ENCODE data around the gene FXYD6.

Gene FXYD6

DNA sequence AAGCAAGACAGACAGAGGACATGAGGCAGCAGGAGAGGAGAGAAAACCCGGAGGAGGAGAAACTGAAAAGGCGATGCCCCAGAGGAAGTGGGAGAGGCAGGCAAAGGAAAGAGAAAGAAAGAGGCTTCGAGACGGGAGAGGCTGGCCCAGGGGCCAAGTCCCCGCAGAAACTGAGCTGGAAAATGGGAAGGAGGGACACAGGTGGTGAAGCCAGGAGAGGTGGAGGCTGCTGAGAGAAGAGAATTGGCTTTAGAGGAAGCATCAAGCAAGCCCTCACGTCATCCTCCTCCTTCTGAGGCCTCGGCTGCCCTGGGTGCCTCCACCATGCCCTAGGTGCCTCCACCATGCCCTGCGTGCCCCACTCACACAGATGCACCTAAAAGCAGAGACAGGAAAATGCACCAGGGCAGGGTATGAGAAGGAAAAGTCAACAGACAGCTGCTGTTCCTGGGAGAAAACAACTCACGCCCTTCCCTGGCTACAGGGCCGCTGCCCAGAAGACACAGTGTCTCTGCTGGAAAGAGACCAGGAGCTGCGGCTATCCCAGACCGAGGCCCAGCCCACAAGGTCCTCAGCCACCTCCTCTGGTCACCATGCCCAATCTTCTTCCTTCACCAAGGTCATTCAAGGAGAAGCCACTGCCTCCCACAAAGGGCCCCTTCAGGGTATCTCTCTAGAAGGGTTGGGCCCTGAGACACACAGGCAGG is 14.3 kb downstream of the FXYD6 start:
- H3K9ac ChIP-seq (ENCODE audit: low read length), result peak overlapping the region; percentile 14
- no peaks in the 10 kb centered on the region for H3K36me3 ChIP-seq (ENCODE audit: insufficient read depth, low read length)
- H3K27me3 ChIP-seq (ENCODE audit: control insufficient read depth in 1 of 2, insufficient read depth in 2 of 2, low read length in 2 of 2), result no peaks in the 10 kb centered on the region
- H3K4me3 ChIP-seq (ENCODE audit: low read depth in 1 of 2, low read length in 2 of 2), result peak overlapping the region in 1 of 2 donors; percentile 35
- peak overlapping the region; percentile 63 for H3K27ac ChIP-seq (ENCODE audit: low read depth, low read length)
- H3K4me1 ChIP-seq (ENCODE audit: insufficient read depth, low read length), result peaks cover 72% of the 10 kb centered on the region
- H3K9me3 ChIP-seq (ENCODE audit: low read length), result no peaks in the 10 kb centered on the region

DNA sequence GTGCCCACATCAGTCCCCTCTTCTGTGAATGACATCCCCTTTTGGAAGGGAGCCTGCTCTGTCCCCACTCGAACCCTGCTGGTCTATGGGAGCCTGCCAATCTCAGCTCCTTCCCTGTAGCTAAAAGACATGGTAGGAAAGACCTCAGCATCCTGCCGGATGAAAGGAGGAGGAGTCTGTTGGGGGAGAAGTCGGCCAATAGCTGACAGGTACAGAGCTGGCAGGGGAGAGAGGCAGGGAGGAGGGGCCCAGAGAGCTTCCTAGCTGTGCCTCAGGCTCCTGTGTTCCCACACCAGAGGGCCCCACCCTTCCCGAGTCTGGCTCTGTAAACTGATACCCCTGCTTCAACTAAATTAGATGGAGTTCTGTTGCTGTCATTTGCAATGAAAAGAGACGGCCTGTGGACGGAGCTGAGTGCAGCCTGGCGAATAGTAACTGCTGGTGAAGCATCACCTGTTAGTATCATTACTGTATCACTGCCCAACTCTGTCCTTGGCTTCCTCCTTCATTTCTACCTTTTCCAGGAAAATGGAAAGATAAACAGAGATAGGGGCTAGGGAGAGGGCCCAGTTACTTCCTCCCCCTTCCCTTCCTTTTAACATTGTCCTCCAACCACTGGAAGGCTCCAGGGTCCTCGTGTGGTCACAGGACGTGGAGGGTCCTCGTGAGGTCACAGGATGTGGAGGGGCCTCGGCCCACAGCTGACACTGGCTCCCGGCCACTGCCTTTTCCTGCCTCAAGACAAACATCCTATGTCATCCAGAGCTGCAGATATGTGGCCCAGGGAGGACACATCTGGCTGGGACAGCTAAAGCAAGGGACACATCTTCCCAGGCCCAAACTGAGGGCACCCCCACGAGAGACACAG is 15.1 kb downstream of the FXYD6 start:
- Histone ChIP-seq H3K36me3 (ENCODE audit: insufficient read depth, low read length) (no peaks in the 10 kb centered on the region), H3K4me3 (ENCODE audit: low read depth in 1 of 2, low read length in 2 of 2) (peak overlapping the region in 1 of 2 donors; percentile 35), H3K9ac (ENCODE audit: low read length) (peak overlapping the region; percentile 14), H3K27me3 (ENCODE audit: control insufficient read depth in 1 of 2, insufficient read depth in 2 of 2, low read length in 2 of 2) (no peaks in the 10 kb centered on the region), H3K9me3 (ENCODE audit: low read length) (no peaks in the 10 kb centered on the region), H3K27ac (ENCODE audit: low read depth, low read length) (peak overlapping the region; percentile 63), H3K4me1 (ENCODE audit: insufficient read depth, low read length) (peaks cover 69% of the 10 kb centered on the region)

DNA sequence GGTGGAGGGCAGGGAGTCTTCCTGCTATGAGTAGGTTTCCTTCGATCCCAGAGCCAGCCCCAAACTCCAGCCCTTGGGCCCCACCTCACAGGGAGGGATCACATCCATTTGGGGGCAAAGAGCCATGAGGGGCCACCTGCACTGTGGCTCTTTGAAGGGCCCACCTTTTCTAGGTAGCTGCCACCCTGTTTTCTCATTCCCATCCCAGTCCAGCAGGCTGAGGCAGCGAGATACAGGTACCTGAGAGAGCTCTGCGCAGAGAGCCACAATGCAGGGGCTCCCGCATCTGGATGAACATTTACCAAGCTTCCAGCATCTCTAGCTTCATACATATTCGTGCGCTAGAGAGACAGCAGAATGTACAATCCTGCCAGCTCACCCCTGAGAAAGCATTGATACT is 16.3 kb downstream of the FXYD6 start:
- H3K4me1 ChIP-seq (ENCODE audit: insufficient read depth, low read length), result peaks cover 70% of the 10 kb centered on the region
- H3K9ac ChIP-seq (ENCODE audit: low read length), result no peak overlapping the region
- no peak overlapping the region for H3K27ac ChIP-seq (ENCODE audit: low read depth, low read length)

DNA sequence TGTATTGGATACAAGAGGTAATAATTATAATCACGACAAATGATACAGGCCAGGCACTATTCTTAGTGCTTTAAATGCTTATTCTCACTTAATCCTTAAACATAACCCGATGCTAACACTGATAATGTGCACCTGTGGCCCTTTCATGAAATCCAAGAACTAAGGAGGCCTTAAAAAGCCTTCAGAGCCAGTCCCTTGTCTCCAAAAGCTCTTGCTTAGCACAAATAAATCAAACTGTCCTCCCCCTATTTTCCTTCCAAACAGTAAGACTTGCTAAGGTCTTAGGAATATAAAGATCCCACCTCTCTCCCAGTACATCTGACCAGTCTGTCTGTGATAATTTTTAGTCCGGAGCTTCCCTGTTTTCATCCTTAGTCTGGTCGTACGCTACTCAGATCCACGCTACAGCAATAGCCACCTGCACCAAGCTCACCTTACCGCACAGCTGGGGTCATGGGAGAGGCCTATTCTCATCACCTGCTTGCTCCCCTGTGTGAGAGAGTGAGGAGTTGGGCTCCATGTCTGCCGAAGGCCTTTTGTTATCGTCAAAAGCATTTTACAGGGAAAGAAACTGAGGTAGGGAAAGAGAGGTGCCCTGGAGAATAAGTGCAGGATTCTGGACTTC is 16.9 kb downstream of the FXYD6 start:
- Histone ChIP-seq H3K4me3 (ENCODE audit: low read depth in 1 of 2, low read length in 2 of 2) (no peak overlapping the region), H3K4me1 (ENCODE audit: insufficient read depth, low read length) (peaks cover 70% of the 10 kb centered on the region), H3K9me3 (ENCODE audit: low read length) (no peaks in the 10 kb centered on the region), H3K9ac (ENCODE audit: low read length) (no peak overlapping the region), H3K36me3 (ENCODE audit: insufficient read depth, low read length) (no peaks in the 10 kb centered on the region), H3K27me3 (ENCODE audit: control insufficient read depth in 1 of 2, insufficient read depth in 2 of 2, low read length in 2 of 2) (no peaks in the 10 kb centered on the region), H3K27ac (ENCODE audit: low read depth, low read length) (no peak overlapping the region)

More for the DNA sequence above, 16.3 kb downstream of the FXYD6 start:
- no peaks in the 10 kb centered on the region for H3K9me3 ChIP-seq (ENCODE audit: low read length)
- no peaks in the 10 kb centered on the region for H3K27me3 ChIP-seq (ENCODE audit: control insufficient read depth in 1 of 2, insufficient read depth in 2 of 2, low read length in 2 of 2)
- H3K36me3 ChIP-seq (ENCODE audit: insufficient read depth, low read length), result no peaks in the 10 kb centered on the region
- no peak overlapping the region for H3K4me3 ChIP-seq (ENCODE audit: low read depth in 1 of 2, low read length in 2 of 2)

DNA sequence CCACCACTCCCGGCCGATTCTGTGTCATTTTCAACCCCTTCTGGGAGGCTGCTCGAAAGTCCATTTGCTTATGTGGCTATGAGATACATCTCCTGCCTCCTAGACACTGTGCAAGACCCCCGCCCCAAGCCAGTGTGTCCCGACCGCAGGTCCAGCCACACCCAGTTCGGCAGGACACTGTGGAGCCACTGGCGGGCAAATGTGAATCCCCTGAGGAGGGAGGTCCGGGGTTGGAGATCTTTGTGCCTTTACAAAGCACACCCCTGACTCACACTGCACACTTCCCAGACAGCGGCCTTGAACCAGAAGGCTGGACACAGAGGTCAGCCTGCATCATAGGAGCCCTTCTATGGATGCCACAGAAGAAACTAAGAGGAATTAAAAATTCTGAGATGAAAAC is 17.4 kb downstream of the FXYD6 start:
- no peak overlapping the region for H3K9ac ChIP-seq (ENCODE audit: low read length)
- no peak overlapping the region for H3K4me3 ChIP-seq (ENCODE audit: low read depth in 1 of 2, low read length in 2 of 2)
- no peaks in the 10 kb centered on the region for H3K36me3 ChIP-seq (ENCODE audit: insufficient read depth, low read length)
- H3K4me1 ChIP-seq (ENCODE audit: insufficient read depth, low read length), result peaks cover 70% of the 10 kb centered on the region
- H3K27me3 ChIP-seq (ENCODE audit: control insufficient read depth in 1 of 2, insufficient read depth in 2 of 2, low read length in 2 of 2), result no peaks in the 10 kb centered on the region
- no peak overlapping the region for H3K27ac ChIP-seq (ENCODE audit: low read depth, low read length)
- no peaks in the 10 kb centered on the region for H3K9me3 ChIP-seq (ENCODE audit: low read length)

DNA sequence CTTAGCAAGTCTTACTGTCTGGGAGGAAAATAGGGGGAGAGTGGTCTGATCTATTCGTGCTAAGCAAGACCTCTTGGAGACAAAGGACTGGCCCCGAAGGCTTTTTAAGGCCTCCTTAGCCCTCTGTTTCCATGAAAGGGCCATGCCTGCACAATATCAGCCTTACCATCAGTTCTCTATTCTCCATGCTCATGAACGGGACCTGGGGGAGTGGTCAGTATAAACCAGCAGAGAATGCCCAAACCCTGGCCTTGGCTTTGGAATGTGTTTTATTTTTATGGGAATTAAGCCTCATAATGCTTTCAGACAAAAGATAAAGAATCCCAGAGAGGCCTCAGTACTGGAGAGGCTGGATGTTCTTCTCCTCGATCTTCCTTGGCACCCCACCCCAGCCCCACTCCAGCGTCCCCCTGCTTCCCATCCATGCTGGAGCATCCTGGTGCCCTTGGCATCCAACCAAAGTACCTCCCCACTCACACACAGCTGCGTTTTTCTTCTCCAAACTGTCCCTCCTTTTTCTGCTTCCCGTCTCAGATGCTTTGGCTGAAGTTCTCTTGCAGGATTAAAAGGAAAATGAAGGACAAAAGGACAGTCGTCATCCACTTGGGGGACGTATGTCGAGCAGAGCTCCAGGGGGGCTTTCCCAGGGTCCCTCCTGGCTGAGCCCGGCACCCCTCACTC is 18.6 kb downstream of the FXYD6 start:
- no peak overlapping the region for H3K4me3 ChIP-seq (ENCODE audit: low read depth in 1 of 2, low read length in 2 of 2)
- H3K4me1 ChIP-seq (ENCODE audit: insufficient read depth, low read length), result peaks cover 63% of the 10 kb centered on the region
- H3K9me3 ChIP-seq (ENCODE audit: low read length), result no peaks in the 10 kb centered on the region
- H3K36me3 ChIP-seq (ENCODE audit: insufficient read depth, low read length), result no peaks in the 10 kb centered on the region
- no peak overlapping the region for H3K9ac ChIP-seq (ENCODE audit: low read length)
- no peak overlapping the region for H3K27ac ChIP-seq (ENCODE audit: low read depth, low read length)
- H3K27me3 ChIP-seq (ENCODE audit: control insufficient read depth in 1 of 2, insufficient read depth in 2 of 2, low read length in 2 of 2), result no peaks in the 10 kb centered on the region

DNA sequence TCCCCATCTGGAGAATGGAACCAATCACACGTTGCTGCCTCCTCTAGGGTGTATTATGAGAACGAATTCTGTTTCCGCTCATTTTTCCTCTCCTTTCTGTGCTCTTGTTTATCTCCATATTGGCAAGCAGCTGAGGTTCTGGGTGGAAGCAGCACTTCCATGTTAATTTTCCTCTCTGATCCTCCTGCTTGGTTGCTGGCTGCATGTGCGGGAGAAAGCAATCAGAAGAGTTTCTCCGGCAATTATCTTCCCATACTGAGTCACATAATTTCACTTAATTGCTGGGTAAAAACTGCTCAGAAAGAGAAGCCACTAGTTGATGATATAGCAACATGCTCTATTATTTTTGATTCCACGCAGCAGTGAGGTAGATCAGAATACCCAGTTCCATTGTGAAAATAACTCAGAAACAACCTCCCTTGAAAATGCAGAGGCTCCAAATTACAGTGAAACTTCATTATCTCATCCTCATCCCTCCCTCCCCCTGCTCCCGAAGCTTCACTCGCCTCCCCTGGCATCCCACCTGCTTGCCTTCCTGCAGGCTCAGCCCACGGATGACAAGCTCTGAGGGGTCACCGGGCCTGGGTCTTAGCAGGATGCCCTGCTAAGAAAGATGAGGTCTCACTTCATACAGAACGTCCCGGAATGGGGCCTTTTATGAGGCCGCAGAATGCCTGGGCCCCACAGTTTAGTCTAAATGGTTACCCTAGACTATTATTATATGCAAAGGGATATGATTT is 20.4 kb downstream of the FXYD6 start:
- H3K4me3 ChIP-seq (ENCODE audit: low read depth in 1 of 2, low read length in 2 of 2), result no peak overlapping the region
- H3K27me3 ChIP-seq (ENCODE audit: control insufficient read depth in 1 of 2, insufficient read depth in 2 of 2, low read length in 2 of 2), result no peaks in the 10 kb centered on the region
- no peak overlapping the region for H3K9ac ChIP-seq (ENCODE audit: low read length)
- no peak overlapping the region for H3K27ac ChIP-seq (ENCODE audit: low read depth, low read length)
- no peaks in the 10 kb centered on the region for H3K36me3 ChIP-seq (ENCODE audit: insufficient read depth, low read length)
- peaks cover 57% of the 10 kb centered on the region for H3K4me1 ChIP-seq (ENCODE audit: insufficient read depth, low read length)
- no peaks in the 10 kb centered on the region for H3K9me3 ChIP-seq (ENCODE audit: low read length)

DNA sequence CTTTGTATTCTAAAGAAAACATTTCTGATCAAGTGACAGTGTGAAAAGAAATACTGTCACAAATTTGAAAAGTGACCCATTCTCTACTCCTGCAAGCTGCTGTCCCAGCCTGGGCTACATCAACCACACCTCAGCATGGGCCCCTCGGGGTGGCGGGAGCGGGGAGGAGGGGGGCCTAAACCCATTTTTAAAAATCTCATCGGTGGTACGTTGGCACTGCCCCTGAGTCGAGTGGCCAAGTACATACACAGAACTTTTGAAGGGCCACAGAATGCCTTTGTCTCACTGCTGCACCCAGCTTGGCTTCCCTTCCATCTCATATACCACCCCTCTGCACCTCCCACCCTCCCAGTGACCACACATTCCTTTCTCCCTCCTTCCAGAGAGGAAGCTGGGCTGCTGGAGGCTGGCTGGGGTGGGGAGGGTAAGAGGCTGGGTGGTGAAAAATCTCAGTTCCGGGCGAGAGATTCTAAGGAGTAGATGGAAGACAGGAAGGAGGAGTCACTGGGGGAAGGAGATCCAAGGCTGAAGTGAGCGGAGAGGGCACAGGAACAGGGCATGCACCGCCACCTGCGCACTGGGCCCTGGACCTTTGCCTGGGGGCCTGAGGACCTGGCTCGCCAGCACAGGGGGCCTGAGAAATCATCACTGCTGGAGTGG is 21.1 kb downstream of the FXYD6 start:
- Histone ChIP-seq H3K36me3 (ENCODE audit: insufficient read depth, low read length) (no peaks in the 10 kb centered on the region), H3K27me3 (ENCODE audit: control insufficient read depth in 1 of 2, insufficient read depth in 2 of 2, low read length in 2 of 2) (no peaks in the 10 kb centered on the region), H3K27ac (ENCODE audit: low read depth, low read length) (no peak overlapping the region), H3K9ac (ENCODE audit: low read length) (no peak overlapping the region), H3K4me1 (ENCODE audit: insufficient read depth, low read length) (peaks cover 52% of the 10 kb centered on the region), H3K9me3 (ENCODE audit: low read length) (no peaks in the 10 kb centered on the region), H3K4me3 (ENCODE audit: low read depth in 1 of 2, low read length in 2 of 2) (no peak overlapping the region)

DNA sequence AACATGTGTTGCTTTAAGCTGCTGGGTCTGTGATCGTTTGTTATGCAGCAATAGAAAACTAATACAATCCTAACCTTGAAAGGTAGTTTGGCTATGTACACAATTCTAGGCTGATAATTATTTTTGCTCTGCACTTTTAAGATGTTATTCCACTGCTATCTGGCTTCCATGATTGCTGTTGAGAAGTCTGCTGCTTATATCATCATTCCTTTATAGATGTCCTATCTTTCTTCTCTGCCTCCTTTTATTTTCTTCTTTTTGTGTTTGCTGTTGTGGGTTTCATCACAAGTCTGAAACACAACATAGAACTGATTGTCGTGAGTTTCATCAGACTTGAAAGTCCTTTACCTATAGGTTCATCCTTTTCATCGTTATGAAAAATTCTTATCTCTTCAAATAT is 24.1 kb downstream of the FXYD6 start:
- no peaks in the 10 kb centered on the region for H3K9me3 ChIP-seq (ENCODE audit: low read length)
- no peaks in the 10 kb centered on the region for H3K36me3 ChIP-seq (ENCODE audit: insufficient read depth, low read length)
- peaks cover 30% of the 10 kb centered on the region for H3K4me1 ChIP-seq (ENCODE audit: insufficient read depth, low read length)
- no peak overlapping the region for H3K4me3 ChIP-seq (ENCODE audit: low read depth in 1 of 2, low read length in 2 of 2)
- no peak overlapping the region for H3K9ac ChIP-seq (ENCODE audit: low read length)
- peak overlapping the region; percentile 7 for H3K27ac ChIP-seq (ENCODE audit: low read depth, low read length)
- no peaks in the 10 kb centered on the region for H3K27me3 ChIP-seq (ENCODE audit: control insufficient read depth in 1 of 2, insufficient read depth in 2 of 2, low read length in 2 of 2)

DNA sequence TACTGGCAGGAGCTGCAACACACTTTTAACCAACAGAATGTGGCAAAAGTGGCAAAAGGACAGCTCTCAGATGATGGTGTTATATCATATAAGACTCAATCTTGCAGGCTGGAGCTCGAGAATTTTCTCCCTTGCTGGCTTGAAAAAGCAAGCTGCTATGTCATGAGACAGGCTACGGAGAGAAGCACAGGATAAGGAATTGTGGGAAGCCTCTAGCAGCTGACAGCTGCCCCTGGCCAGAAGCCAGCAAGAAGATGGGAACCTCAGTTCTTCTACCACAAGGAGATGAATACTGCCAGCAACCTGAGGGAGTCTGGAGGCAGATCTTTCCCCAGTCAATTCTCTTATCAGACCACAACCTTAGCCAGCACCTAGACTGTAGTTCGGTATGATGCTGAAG is 24.6 kb downstream of the FXYD6 start:
- peak overlapping the region; percentile 7 for H3K27ac ChIP-seq (ENCODE audit: low read depth, low read length)
- H3K4me1 ChIP-seq (ENCODE audit: insufficient read depth, low read length), result peaks cover 26% of the 10 kb centered on the region
- no peaks in the 10 kb centered on the region for H3K36me3 ChIP-seq (ENCODE audit: insufficient read depth, low read length)
- no peak overlapping the region for H3K4me3 ChIP-seq (ENCODE audit: low read depth in 1 of 2, low read length in 2 of 2)
- H3K9me3 ChIP-seq (ENCODE audit: low read length), result no peaks in the 10 kb centered on the region
- H3K27me3 ChIP-seq (ENCODE audit: control insufficient read depth in 1 of 2, insufficient read depth in 2 of 2, low read length in 2 of 2), result no peaks in the 10 kb centered on the region
- H3K9ac ChIP-seq (ENCODE audit: low read length), result no peak overlapping the region

Measured in muscle layer of colon (tissue), 2 donors.